Stomach (tissue), 9 donors: ENCODE results near the gene KRTAP3-3. TPM values are rescaled to one million over a fixed set of nuclear protein-coding genes. Genes with fewer than 3 reads are reported as not detected.

Source experiments
- DNase-seq, 2 donors: peaks; one replicate each; pipeline versions ENCODE4 v3.0.0 to v3.0.0-alpha.2; 2013 to 2019
- H3K27ac ChIP-seq, 5 donors: fragments of 200-600 bp in 4 of 5; sonication (generic) in 4 of 5; one replicate each; pipeline ENCODE4 v1.5.1; 2013 to 2019; ENCODE audit warnings: mild to moderate bottlenecking in 1 of 5, moderate library complexity in 1 of 5
- H3K27me3 ChIP-seq, 3 donors: fragments of 200-600 bp; sonication (generic); one replicate each; pipeline ENCODE4 v1.5.1; 2017 to 2019; ENCODE audit warnings: mixed run types in 1 of 3
- H3K36me3 ChIP-seq, 4 donors: fragments of 200-600 bp; sonication (generic); 1 replicate in 3 of 4; 2 replicates in 1 of 4; pipeline ENCODE4 v1.5.1; 2016 to 2019
- H3K4me1 ChIP-seq, 4 donors: fragments of 200-600 bp; sonication (generic); one replicate each; pipeline ENCODE4 v1.5.1; 2016 to 2019
- H3K4me3 ChIP-seq, 4 donors: fragments of 200-600 bp; sonication (generic) in 3 of 4; one replicate each; pipeline ENCODE4 v1.5.1; 2016 to 2019; ENCODE audit warnings: mild to moderate bottlenecking in 1 of 4
- H3K9me3 ChIP-seq, 4 donors: fragments of 200-600 bp; sonication (generic); one replicate each; pipeline ENCODE4 v1.5.1; 2016 to 2019
- EP300 ChIP-seq: sonication (generic); formaldehyde crosslinking; IDR thresholded peaks from one replicate; pipeline ENCODE4 v1.6.1; 2017; ENCODE audit warnings: antibody characterized with exemption
- POLR2A ChIP-seq, 4 donors: fragments of 450-650 bp; IDR thresholded peaks; one replicate each; pipeline ENCODE4 v1.6.1; 2016; ENCODE audit warnings: antibody characterized with exemption in 4 of 4, control low read depth in 2 of 4, mild to moderate bottlenecking in 1 of 4, moderate library complexity in 1 of 4
- POLR2AphosphoS5 ChIP-seq, 3 donors: sonication (generic); formaldehyde crosslinking; IDR thresholded peaks; one replicate each; pipeline ENCODE4 v1.6.1; 2016; ENCODE audit warnings: antibody characterized with exemption in 3 of 3
- WGBS, 5 donors: extraction: QIAGEN DNeasy Blood & Tissue Kit in 3 of 5; methylation state at CpG; one replicate each; pipeline versions ENCODE4 v1.1.5 to v1.1.7; 2013 to 2018; 5-methylcytosine and 5-hydroxymethylcytosine counted together
- intact Hi-C: fragments of 100-400 bp; cut with DNase I; formaldehyde crosslinking; loops from one replicate; pipeline ENCODE4 v1.15.1; 2023; ENCODE audit warnings: low total_unique reads
- polyA plus RNA-seq, 3 donors: library from polyadenylated mRNA; stranded (reverse); fragments of 200-250 nt; gene quantifications; one replicate each; pipeline ENCODE4 v1.2.3, GENCODE V29; 2013
- total RNA-seq, 5 donors: library from RNA; depleted of rRNA; stranded (reverse); fragments of >200 nt; gene quantifications; one replicate each; pipeline versions ENCODE4 v1.1.0 to v1.2.3, GENCODE V29; 2014 to 2016
- TF ChIP-seq, protein P1 (sequence below), 7 experiments: fragments of 450-650 bp in 4 of 7; fragments of 200-600 bp in 3 of 7; sonication (generic) in 3 of 7; IDR thresholded peaks; one replicate each; pipeline ENCODE4 v1.5.1; 2016 to 2019; ENCODE audit warnings: antibody characterized with exemption in 7 of 7, control low read depth in 2 of 7, mild to moderate bottlenecking in 1 of 7
- donor health status: healthy with polysubstance abuse.
- donor health status: Bipolar disorder and iron deficiency.
- donor health status: healthy.

KRTAP3-3 gene
- total and polyA plus RNA-seq, 8 donors: not detected

- TF ChIP-seq, protein P1, sequence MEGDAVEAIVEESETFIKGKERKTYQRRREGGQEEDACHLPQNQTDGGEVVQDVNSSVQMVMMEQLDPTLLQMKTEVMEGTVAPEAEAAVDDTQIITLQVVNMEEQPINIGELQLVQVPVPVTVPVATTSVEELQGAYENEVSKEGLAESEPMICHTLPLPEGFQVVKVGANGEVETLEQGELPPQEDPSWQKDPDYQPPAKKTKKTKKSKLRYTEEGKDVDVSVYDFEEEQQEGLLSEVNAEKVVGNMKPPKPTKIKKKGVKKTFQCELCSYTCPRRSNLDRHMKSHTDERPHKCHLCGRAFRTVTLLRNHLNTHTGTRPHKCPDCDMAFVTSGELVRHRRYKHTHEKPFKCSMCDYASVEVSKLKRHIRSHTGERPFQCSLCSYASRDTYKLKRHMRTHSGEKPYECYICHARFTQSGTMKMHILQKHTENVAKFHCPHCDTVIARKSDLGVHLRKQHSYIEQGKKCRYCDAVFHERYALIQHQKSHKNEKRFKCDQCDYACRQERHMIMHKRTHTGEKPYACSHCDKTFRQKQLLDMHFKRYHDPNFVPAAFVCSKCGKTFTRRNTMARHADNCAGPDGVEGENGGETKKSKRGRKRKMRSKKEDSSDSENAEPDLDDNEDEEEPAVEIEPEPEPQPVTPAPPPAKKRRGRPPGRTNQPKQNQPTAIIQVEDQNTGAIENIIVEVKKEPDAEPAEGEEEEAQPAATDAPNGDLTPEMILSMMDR (IDR thresholded peaks at IDR 0.05): no peak
- no peak for TF ChIP-seq POLR2AphosphoS5 (IDR thresholded peaks at IDR 0.05)
- no peak for TF ChIP-seq EP300
- no peak for TF ChIP-seq POLR2A (IDR thresholded peaks at IDR 0.05)
- H3K36me3 ChIP-seq: no peaks in the 10 kb centered on the region
- DNase-seq: no peak
- H3K4me3 ChIP-seq: no peak overlapping the region
- H3K4me1 ChIP-seq: peaks cover 0 to 10% (median 2%) of the 10 kb centered on the region in 4 donors
- 42 to 79% (median 61%) methylated on average over 1 of the region's 1 CpG for WGBS, 5 donors
- no peaks in the 10 kb centered on the region for H3K9me3 ChIP-seq
- intact Hi-C loops: no loop called here
- no peak overlapping the region for H3K27ac ChIP-seq
- H3K27me3 ChIP-seq: peaks cover 0 to 20% (median 6%) of the 10 kb centered on the region in 3 donors
Measured at GRCh38 chr17:40952661-40953060, 41.3 kb downstream of the KRTAP3-3 start.

- Histone ChIP-seq H3K9me3 (no peaks in the 10 kb centered on the region), H3K27ac (no peak overlapping the region), H3K27me3 (peaks cover 0 to 22% (median 6%) of the 10 kb centered on the region in 3 donors), H3K4me3 (no peak overlapping the region), H3K4me1 (peaks cover 0 to 10% (median 2%) of the 10 kb centered on the region in 4 donors), H3K36me3 (no peaks in the 10 kb centered on the region)
- intact Hi-C loops: no loop called here
- 83 to 96% (median 94%) methylated on average over 2 of the region's 2 CpGs for WGBS, 5 donors
- no peak for TF ChIP-seq POLR2A (IDR thresholded peaks at IDR 0.05)
- TF ChIP-seq EP300: no peak
- TF ChIP-seq POLR2AphosphoS5 (IDR thresholded peaks at IDR 0.05): no peak
- TF ChIP-seq, protein P1 (IDR thresholded peaks at IDR 0.05): no peak
- no peak for DNase-seq
Measured at GRCh38 chr17:40952154-40952553, 41.8 kb downstream of the KRTAP3-3 start.

DNA sequence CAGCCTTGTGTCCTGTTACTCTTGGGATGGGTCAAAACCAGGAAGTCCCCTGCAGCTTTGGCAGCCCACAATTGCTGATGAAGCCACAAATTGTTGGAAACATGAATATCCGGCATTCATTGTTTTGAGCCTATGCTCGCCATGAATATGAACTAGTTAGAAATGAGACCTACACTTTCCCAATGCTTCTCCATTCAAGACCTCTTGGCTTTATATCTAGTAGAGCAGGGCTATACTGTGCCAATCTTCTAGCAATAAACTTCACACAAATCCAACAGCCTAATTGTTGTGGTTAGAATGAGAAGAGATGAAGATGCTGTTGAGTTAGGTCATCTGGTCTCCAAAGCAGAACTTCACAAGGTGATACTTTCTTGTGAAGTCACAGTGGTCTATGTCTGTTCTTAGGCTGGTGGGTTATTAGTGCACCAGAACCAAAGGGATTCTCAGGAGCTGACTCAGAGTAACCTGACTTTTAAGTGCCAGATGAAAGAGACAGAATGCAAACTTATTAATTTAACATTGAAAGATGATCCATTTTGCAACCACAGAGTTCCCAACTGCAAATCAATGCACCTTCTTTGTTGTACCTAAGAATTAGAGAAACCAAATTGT, 42.8 kb downstream of the KRTAP3-3 start:
- DNase-seq: no peak
- H3K4me3 ChIP-seq: no peak overlapping the region
- TF ChIP-seq POLR2AphosphoS5 (IDR thresholded peaks at IDR 0.05) (no peak), EP300 (no peak), POLR2A (IDR thresholded peaks at IDR 0.05) (no peak)
- TF ChIP-seq, protein P1 (IDR thresholded peaks at IDR 0.05): no peak
- 95 to 100% (median 98%) methylated on average over 2 of the region's 2 CpGs for WGBS, 5 donors
- H3K27ac ChIP-seq: no peak overlapping the region
- no peaks in the 10 kb centered on the region for H3K9me3 ChIP-seq
- peaks cover 0 to 29% (median 6%) of the 10 kb centered on the region in 3 donors for H3K27me3 ChIP-seq
- intact Hi-C loops: no loop called here
- H3K4me1 ChIP-seq: peaks cover 0 to 10% (median 2%) of the 10 kb centered on the region in 4 donors
- H3K36me3 ChIP-seq: no peaks in the 10 kb centered on the region

DNA sequence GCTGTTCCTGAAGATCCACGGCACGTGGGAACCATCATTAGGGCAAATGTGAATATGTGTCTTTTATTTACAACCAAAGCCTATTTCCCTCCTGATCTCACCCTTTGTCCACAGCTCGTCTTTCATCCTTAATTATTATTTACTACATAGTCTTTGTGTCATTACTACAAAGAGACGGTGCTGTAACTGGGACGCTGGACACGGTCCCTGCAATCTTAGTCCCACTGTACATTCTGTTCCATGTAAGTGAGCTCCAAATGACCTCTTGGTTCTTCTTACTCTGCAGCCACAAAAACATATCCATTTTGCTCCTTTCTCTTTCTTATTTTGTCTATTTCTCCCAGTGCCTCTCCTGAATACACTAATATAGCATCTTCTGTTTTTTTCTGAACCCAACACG, 43.8 kb downstream of the KRTAP3-3 start:
- TF ChIP-seq, protein P1 (IDR thresholded peaks at IDR 0.05): no peak
- no peak for TF ChIP-seq POLR2AphosphoS5 (IDR thresholded peaks at IDR 0.05)
- TF ChIP-seq EP300: no peak
- TF ChIP-seq POLR2A (IDR thresholded peaks at IDR 0.05): no peak
- DNase-seq: no peak
- intact Hi-C loops: no loop called here
- WGBS, 5 donors: 68 to 77% (median 77%) methylated on average over 7 of the region's 7 CpGs
- Histone ChIP-seq H3K36me3 (no peaks in the 10 kb centered on the region), H3K27me3 (peaks cover 0 to 39% (median 6%) of the 10 kb centered on the region in 3 donors), H3K4me3 (no peak overlapping the region), H3K4me1 (peaks cover 0 to 10% (median 2%) of the 10 kb centered on the region in 4 donors), H3K27ac (no peak overlapping the region), H3K9me3 (no peaks in the 10 kb centered on the region)
